GM12865 (cell line): ENCODE results near the gene POU3F1.

Experiments used
- DNase-seq: peaks from one replicate; pipeline ENCODE4 v3.0.0; 2010; ENCODE audit warnings: low read depth
- H3K4me3 ChIP-seq: 2 replicates; pipeline ENCODE4 v1.5.1; 2011; ENCODE audit warnings: mild to moderate bottlenecking, low read depth, low read length, control low read depth
- CTCF ChIP-seq: IDR thresholded peaks from 2 replicates; pipeline ENCODE4 v1.5.1; 2011; ENCODE audit warnings: low read length, control low read depth, low read depth, inconsistent platforms; ENCODE audit not compliant: insufficient read depth; ENCODE audit errors: missing control alignments

Gene POU3F1

DNA sequence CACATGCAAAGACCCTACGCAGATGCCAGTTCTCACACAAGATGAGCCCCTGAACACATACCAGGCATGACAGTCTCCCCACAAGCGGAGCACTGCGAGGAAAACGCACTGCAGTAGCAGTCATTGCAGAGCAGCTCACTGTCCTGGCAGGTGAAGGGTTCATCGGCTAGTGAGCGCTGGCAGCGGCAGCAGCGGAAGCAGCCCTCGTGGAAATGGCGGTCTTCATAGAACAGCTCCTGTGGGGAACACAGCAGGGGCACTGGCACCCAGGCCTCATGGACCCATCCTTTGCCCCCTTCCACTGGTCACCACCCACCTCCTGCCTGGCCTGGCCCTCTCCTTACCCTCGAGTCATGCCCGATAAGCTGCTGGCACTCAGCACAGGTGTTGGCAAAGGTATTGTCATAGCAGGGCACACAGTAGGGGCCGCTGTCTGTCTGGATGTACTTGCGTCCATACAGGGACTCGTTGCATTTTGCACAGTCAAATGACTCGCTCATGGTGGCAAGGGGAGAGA, 47.6 kb downstream of the POU3F1 start:
- no peak overlapping the region for H3K4me3 ChIP-seq
- no peak for DNase-seq

DNA sequence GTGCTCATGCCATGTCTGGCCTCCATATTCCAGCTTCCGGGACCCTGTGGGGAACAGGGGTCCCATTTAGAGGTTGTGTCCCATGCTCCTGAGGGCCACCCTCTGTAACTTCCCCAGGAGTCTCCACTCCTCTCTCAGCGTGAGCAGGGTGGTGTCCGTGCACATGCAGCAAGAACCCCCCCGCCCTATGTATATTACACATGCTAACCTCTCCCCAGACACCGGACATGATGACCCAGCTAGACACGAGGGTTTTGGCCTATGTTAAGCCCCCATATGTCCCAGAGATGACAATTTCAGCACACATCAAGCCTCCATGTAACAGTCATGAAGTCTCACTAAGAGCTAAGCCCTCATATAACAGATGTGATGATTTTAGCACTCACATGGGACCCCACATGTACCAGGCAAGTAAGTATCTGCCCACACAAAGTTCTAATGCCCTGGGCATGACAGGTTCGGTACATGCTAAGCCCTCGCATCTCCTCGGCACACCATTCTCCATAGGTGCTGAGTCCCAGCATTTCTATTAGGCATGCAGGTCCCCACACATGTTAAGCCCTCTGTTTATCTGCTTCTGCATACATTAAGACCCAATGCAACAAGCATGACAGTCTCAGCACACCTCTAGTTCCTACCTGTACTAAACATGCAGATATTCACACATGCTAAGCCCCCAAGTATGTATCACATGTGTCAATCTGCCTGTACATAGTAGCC, 48.3 kb downstream of the POU3F1 start:
- TF ChIP-seq CTCF = no peak
- no peak overlapping the region for H3K4me3 ChIP-seq
- DNase-seq = no peak

More for the DNA sequence above, 47.6 kb downstream of the POU3F1 start:
- TF ChIP-seq CTCF = no peak

DNA sequence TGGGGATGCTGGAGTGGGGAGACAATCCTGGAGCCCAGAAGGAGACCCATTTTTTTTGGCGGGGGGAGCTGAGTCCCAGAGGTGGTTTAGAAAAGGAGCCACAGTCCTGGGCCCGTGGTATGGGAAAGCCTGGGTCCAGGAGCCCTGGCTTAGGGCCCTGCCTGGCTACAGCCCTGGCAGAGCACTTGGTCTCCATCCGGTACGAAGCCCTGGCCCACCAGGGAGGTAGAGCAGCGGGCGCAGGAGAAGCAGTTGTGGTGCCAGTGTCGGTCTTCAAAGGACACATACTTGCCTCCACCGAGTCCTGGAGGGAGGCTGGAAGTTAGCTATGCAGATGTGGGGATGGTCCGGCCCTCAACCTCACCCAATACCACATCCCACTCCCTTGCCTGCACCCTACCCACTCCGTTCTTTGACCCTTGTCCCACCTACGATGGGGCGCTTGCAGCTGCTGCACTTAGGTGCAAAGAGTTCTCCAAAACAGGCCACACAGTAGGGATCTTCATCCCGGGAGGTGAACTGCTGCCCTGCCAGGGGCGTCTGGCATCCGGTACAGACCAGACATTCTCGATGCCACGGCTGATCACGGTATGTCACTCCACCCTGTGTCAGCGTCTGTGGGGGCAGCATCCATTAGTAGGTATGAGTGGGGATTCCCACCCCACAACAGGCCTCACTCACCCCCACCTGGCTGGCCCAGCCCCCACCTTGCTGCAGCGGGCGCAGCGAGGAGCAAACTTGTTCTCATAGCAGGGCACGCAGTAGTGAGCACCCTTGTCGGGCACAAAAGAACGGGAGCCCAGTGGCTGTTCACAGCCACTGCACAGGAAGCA, 49.1 kb downstream of the POU3F1 start:
- no peak overlapping the region for H3K4me3 ChIP-seq
- no peak for DNase-seq
- no peak for TF ChIP-seq CTCF

DNA sequence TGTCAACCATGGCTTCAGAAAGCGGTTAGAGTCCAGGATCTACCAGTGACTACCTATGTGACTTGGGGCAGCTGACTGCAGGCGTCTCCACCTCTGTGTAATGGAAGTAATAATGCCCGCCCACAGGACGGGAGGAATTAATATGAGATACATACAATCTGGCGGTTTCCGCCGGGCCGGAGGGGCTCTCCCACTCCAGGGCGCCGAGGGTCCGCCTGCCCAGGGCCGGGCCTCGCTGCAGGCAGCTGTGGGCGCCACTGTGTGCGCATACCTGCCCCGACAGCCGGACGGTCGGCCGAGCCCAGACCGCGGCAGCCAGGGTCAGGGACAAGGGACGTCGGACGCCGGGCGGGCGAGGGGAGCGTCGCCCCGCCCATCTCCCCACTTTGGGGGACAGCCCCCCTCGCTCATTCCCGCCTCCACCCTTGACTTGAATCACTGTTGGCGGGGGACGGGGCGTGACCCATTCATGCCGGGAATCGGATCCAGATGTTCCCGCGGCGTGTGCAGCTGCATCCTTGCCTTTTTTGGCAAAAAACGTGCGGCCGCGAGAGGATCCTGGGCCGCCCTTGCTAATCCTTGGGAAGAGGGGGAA, 50.7 kb downstream of the POU3F1 start:
- no peak for TF ChIP-seq CTCF
- DNase-seq = no peak
- H3K4me3 ChIP-seq = no peak overlapping the region

DNA sequence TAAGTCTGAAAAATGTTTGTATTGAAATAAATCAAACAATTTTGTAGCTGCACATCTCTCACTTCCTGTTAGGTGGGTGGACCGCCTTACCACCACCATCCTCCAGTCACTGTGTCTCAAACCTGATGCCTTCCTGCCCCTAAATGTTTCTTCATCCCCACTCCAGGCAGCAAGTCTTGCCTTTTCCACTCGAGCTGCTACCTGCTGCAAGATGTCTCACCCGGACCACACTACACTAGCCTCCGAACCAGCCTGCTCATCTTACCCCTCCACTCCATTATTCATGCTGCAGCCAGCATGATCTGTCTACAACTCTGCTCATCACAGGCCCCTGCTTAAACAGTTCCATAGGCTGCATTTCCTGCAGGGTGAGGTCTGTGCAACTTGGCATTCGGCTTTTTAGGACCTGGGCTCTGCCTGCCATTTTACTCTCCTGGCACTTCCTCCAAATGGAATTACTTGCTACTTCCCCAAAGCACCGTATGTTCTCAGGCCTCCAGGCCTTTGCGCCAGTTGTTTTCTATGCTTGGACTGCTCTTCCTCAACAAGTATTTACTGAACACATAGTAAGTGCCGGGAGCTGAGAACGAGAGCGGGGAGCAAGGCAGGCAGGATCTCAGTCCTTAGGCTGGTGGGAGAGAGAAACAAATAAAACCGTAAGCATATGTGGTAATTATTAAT, 51.6 kb downstream of the POU3F1 start:
- TF ChIP-seq CTCF = no peak
- DNase-seq = no peak
- H3K4me3 ChIP-seq = no peak overlapping the region
